Hepatocyte (in vitro differentiated cells): ENCODE measurements around the gene CRTAC1.

ENCODE experiments used
- CTCF ChIP-seq: fragments of 200-600 bp; sonication (generic); IDR thresholded peaks from 2 replicates; pipeline ENCODE4 v1.5.1; 2016; ENCODE audit warnings: antibody characterized with exemption, mild to moderate bottlenecking; ENCODE audit not compliant: poor library complexity
- EZH2phosphoT487 ChIP-seq: fragments of 200-600 bp; sonication (generic); IDR thresholded peaks from one replicate; pipeline ENCODE4 v1.6.1; 2018; ENCODE audit warnings: antibody characterized with exemption, mild to moderate bottlenecking, low read depth, moderate library complexity; ENCODE audit not compliant: unreplicated experiment, severe bottlenecking

- TF ChIP-seq CTCF = no peak
- TF ChIP-seq EZH2phosphoT487 = no peak
These were observed 155.0 kb downstream of the CRTAC1 start for GRCh38 chr10:97875391-97875790.
